ENCODE results near the gene CERS6. TPM values are rescaled to one million over a fixed set of nuclear protein-coding genes. Genes with fewer than 3 reads are reported as not detected.

Gene CERS6
- total RNA-seq, 4 donors from 2014 or later: 17.6 to 31.1 (median 24.1) TPM

- H3K36me3 ChIP-seq: no peaks in the 10 kb centered on the region
- no peak for DNase-seq
- H3K9me3 ChIP-seq: no peaks in the 10 kb centered on the region
- H3K27me3 ChIP-seq: no peaks in the 10 kb centered on the region
- TF ChIP-seq POLR2A (IDR thresholded peaks at IDR 0.05): no peak
- no peak for TF ChIP-seq CTCF (IDR thresholded peaks at IDR 0.05)
- H3K4me3 ChIP-seq: no peak overlapping the region
- intact Hi-C loops (cut with DNase I): no loop called here
- WGBS, 2 donors: 61 to 65% methylated on average over 2 to 3 of the region's 3 CpGs
- peaks cover 9 to 95% (median 64%) of the 10 kb centered on the region in 3 donors for H3K4me1 ChIP-seq
- H3K27ac ChIP-seq: peak overlapping the region in 3 of 4 donors; percentile 28 to 75 (median 75)
Observed at GRCh38 chr2:168525020-168525419, 68.9 kb downstream of the CERS6 start.

- Histone ChIP-seq H3K27ac (peak overlapping the region; percentile 28 to 75 (median 74)), H3K9me3 (no peaks in the 10 kb centered on the region), H3K36me3 (no peaks in the 10 kb centered on the region), H3K27me3 (no peaks in the 10 kb centered on the region), H3K4me1 (peaks cover 9 to 100% (median 64%) of the 10 kb centered on the region in 3 donors), H3K4me3 (no peak overlapping the region)
- intact Hi-C loops (cut with DNase I): no loop called here
- 19 to 32% methylated on average over 1 of the region's 1 CpG for WGBS, 2 donors
- TF ChIP-seq POLR2A (IDR thresholded peaks at IDR 0.05) (no peak), CTCF (IDR thresholded peaks at IDR 0.05) (no peak)
- DNase-seq: no peak
Observed at GRCh38 chr2:168525716-168526446, 69.8 kb downstream of the CERS6 start.

- WGBS, 2 donors: 18 to 42% methylated on average over 3 of the region's 3 CpGs
- H3K4me1 ChIP-seq: peaks cover 1 to 100% (median 57%) of the 10 kb centered on the region in 3 donors
- intact Hi-C loops (cut with DNase I): no loop called here
- no peaks in the 10 kb centered on the region for H3K9me3 ChIP-seq
- H3K4me3 ChIP-seq: no peak overlapping the region
- no peak for TF ChIP-seq CTCF (IDR thresholded peaks at IDR 0.05)
- no peak for TF ChIP-seq POLR2A (IDR thresholded peaks at IDR 0.05)
- no peak for DNase-seq
- peak overlapping the region; percentile 28 to 75 (median 74) for H3K27ac ChIP-seq
- no peaks in the 10 kb centered on the region for H3K27me3 ChIP-seq
- no peaks in the 10 kb centered on the region for H3K36me3 ChIP-seq
Observed at GRCh38 chr2:168526641-168527040, 70.6 kb downstream of the CERS6 start.

- H3K27me3 ChIP-seq: no peaks in the 10 kb centered on the region
- H3K27ac ChIP-seq: peak overlapping the region; percentile 28 to 75 (median 58)
- intact Hi-C loops (cut with DNase I): no loop called here
- no peak overlapping the region for H3K4me3 ChIP-seq
- no peaks in the 10 kb centered on the region for H3K9me3 ChIP-seq
- no peaks in the 10 kb centered on the region for H3K36me3 ChIP-seq
- no peak for TF ChIP-seq CTCF (IDR thresholded peaks at IDR 0.05)
- TF ChIP-seq POLR2A (IDR thresholded peaks at IDR 0.05): no peak
- no peak for DNase-seq
- peaks cover 0 to 88% (median 51%) of the 10 kb centered on the region in 3 donors for H3K4me1 ChIP-seq
Observed at GRCh38 chr2:168528016-168528415, 71.9 kb downstream of the CERS6 start.

GRCh38 chr2:168528469-168528868 lies 72.4 kb downstream of the CERS6 start:
- H3K36me3 ChIP-seq: no peaks in the 10 kb centered on the region
- no peak for DNase-seq
- peaks cover 0 to 85% (median 47%) of the 10 kb centered on the region in 3 donors for H3K4me1 ChIP-seq
- intact Hi-C loops (cut with DNase I): no loop called here
- TF ChIP-seq POLR2A (IDR thresholded peaks at IDR 0.05) (no peak), CTCF (IDR thresholded peaks at IDR 0.05) (no peak)
- H3K4me3 ChIP-seq: no peak overlapping the region
- no peaks in the 10 kb centered on the region for H3K9me3 ChIP-seq
- H3K27ac ChIP-seq: peak overlapping the region; percentile 27 to 75 (median 72)
- no peaks in the 10 kb centered on the region for H3K27me3 ChIP-seq

All from esophagus squamous epithelium (tissue), 5 donors.